Subcutaneous adipose tissue (tissue), 4 donors: ENCODE results near the gene EPB41L3. TPM values are rescaled to one million over a fixed set of nuclear protein-coding genes. Genes with fewer than 3 reads are reported as not detected.

Source experiments
- total RNA-seq, 4 donors: library from RNA; depleted of rRNA; stranded (reverse); fragments of >200 nt; gene quantifications; one replicate each; pipeline ENCODE4 v1.1.0, GENCODE V29; 2016
- TF ChIP-seq, protein P1 (sequence below): fragments of 450-650 bp; IDR thresholded peaks from one replicate; pipeline ENCODE4 v1.5.1; 2016; ENCODE audit warnings: low read depth, mild to moderate bottlenecking, control low read depth, antibody characterized with exemption, moderate library complexity

EPB41L3 gene
- total RNA-seq, 4 donors from 2014 or later: 82.1 to 225 (median 164) TPM

DNA sequence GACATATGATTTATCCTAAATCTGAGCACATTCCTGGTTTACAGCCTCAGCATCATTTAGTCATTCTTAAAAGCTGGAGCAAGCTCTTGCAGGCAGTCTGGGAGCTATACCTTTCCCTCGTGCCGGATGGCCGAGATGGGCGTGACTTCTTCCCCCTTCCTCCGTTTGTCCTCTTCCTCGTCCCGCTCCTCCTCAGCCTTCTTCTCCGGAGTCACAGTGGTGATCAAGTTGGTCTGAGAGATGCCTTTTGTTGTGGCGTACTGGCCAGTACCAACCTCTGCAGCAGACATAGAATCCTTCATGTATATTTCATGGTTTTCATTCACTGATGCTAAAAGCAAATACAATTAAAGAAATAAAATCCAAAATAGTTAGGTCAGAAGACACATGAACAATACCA is 124.2 kb downstream of the EPB41L3 start:
- TF ChIP-seq, protein P1, sequence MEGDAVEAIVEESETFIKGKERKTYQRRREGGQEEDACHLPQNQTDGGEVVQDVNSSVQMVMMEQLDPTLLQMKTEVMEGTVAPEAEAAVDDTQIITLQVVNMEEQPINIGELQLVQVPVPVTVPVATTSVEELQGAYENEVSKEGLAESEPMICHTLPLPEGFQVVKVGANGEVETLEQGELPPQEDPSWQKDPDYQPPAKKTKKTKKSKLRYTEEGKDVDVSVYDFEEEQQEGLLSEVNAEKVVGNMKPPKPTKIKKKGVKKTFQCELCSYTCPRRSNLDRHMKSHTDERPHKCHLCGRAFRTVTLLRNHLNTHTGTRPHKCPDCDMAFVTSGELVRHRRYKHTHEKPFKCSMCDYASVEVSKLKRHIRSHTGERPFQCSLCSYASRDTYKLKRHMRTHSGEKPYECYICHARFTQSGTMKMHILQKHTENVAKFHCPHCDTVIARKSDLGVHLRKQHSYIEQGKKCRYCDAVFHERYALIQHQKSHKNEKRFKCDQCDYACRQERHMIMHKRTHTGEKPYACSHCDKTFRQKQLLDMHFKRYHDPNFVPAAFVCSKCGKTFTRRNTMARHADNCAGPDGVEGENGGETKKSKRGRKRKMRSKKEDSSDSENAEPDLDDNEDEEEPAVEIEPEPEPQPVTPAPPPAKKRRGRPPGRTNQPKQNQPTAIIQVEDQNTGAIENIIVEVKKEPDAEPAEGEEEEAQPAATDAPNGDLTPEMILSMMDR: no peak

GRCh38 chr18:5419030-5419429 is 124.8 kb downstream of the EPB41L3 start:
- TF ChIP-seq, protein P1: no peak

- TF ChIP-seq, protein P1: no peak
Observed at GRCh38 chr18:5417342-5417741, 126.5 kb downstream of the EPB41L3 start.

DNA sequence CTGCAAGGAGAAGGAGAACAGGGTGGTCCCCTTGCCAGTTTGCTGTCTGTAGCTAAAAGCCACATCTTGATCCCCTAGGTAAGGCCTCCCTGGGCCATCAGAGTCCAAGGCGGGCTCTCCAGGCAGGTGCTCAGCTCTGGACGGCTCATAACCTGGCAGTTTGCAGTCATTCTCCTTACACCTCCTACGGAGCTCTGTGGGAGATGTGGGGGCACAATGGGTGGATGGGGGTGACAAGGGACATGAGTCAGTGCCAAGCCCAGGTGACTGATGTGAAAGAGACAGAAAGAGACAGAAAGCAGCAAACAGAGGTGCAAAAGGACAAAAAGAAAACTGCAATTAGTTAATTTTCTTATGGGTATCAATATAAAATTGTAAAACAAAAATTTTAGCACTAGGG is 127.7 kb downstream of the EPB41L3 start:
- TF ChIP-seq, protein P1: no peak

DNA sequence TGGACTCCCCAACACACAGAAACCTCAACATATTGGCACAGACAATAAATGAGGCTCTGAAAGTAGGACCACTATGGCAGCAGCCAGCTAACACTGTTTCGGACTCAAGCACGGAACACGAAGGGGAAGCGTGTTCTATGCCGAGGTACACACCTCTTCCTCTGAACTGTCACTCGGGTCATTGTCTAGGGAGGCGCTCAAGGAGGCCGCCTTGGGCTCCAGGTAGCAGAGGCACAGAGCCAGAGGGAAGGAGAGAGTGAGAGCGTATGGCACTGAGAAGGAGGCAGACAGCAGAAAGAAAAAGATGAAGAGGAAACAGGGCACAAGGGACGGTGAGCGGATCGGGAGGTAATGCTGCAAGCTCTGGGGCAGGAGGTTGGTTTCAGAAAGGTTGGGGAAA is 128.1 kb downstream of the EPB41L3 start:
- TF ChIP-seq, protein P1: no peak

GRCh38 chr18:5415031-5415430 is 128.8 kb downstream of the EPB41L3 start:
- TF ChIP-seq, protein P1: no peak

- TF ChIP-seq, protein P1: no peak
Observed at GRCh38 chr18:5414546-5414945, 129.3 kb downstream of the EPB41L3 start.
